Raji (cell line): ENCODE measurements around the gene MOCS1.

Experiments used
- POLR2A ChIP-seq: IDR thresholded peaks from 2 replicates; pipeline ENCODE4 v1.6.1; 2011; ENCODE audit warnings: low read depth, low read length, control low read depth; ENCODE audit not compliant: insufficient read depth

MOCS1 gene

DNA sequence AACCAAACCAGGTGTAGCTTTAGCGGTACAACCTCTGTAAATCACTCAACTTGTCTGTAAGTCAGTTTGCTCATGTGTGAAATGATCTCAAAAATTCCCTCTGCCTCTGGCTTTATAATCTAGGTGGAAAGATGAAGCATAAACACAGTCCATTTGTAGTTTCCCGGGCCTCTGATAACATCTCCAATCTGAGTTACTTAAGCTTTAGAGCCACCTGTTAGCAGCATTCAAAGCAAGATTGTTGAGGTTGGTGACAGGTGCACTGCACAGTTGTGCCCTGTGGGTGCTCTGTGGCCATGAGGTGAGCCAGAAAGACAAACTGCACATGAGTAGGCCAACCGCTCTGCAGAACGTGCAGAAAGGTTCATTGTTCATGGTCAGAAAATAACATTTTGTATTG lies 53.7 kb downstream of the MOCS1 start:
- no peak for TF ChIP-seq POLR2A

- no peak for TF ChIP-seq POLR2A
Observed at GRCh38 chr6:39879535-39879934, 54.7 kb downstream of the MOCS1 start.

DNA sequence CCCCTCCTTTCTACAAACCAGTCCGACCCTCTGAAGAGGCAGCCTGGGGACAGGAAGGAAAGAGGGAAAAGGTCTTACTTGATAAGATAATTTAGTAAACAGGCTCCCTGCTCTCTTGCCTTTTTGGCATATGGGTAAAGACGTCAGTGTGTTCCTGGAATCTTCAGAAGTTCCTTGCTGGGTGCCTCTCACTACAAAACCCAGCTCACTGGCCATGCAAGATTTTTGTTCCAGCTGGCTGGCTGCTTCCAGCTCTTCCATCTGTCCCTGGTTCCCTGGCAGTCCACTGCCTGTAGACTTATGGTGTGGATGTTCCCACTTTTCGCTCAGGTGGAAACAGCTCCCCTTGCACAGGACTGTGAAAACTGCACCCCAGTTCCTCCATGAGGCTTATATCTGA lies 57.4 kb downstream of the MOCS1 start:
- no peak for TF ChIP-seq POLR2A

DNA sequence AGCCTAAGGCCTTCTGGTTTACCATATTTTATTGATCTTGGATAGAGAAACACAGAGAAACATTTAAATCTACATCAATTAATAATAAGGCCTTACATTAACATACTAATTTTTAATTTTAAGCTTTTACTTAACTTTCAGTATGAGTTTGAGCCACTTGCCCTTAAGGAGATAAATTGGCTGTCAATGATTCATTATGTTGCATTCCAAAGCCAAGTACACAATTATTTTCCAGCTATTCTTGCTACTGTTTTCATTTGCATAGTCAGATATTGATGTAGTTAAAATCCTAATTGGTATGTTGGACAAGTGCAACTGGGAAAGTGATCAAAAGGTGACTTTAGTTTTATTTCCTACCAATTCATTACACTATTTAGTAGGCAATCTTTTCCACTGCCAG lies 58.2 kb downstream of the MOCS1 start:
- TF ChIP-seq POLR2A = no peak

DNA sequence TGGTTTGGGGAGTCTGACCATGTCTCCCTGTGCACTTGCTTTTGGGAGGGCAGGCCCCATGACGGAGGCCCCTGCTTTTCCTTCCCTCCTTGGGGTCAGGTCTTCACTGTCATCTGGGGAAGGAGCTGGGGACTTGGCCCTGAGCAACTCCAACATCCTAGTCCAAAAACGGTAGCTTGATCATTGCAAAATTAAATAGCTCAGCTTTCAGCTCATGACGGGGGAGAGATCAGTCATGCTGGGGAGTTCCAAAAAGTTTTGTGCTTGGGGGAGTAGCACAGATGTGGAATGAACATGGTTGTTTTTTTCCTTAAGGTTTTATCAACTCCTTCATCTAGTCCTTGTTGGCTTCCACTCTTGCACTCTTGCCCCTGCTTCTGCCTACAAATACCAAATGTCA lies 60.8 kb downstream of the MOCS1 start:
- TF ChIP-seq POLR2A = no peak

- TF ChIP-seq POLR2A = no peak
Observed at GRCh38 chr6:39870950-39871349, 63.3 kb downstream of the MOCS1 start.

DNA sequence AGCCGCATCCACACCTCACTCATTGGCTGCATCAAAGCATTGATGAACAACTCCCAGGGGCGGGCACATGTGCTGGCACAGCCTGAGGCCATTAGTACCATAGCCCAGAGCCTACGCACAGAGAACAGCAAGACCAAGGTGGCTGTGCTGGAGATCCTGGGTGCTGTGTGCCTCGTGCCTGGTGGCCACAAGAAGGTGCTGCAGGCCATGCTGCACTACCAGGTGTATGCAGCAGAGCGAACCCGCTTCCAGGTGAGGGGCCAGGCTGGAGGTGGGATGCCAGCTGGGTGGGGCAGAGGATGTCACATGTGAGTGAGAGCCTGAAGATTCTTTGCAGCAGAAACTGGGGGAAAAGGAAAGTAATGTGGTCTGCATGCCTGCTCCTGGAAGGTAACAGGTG lies 66.7 kb downstream of the MOCS1 start:
- TF ChIP-seq POLR2A = no peak

GRCh38 chr6:39865011-39865888 lies 69.0 kb downstream of the MOCS1 start:
- no peak for TF ChIP-seq POLR2A

- TF ChIP-seq POLR2A = no peak
Observed at GRCh38 chr6:39861663-39862062, 72.6 kb downstream of the MOCS1 start.

DNA sequence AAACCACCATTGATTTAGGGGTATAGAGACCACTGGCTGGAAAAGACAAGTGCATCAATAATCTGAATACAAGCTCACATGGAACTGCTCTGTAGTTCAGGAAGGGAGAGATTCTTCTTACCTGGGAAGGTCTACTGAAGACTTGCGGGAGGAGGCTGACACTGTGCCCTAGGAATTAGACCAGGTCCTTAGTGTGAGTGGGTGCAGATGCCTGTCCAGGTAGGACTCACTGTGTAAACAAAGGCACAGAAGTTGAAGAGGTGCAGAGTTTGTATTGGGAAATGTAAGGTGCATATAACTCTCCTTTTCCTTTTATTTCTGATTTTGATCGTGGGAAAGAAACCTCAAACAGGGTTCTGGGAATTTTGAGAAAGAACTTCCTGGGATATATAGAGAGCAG lies 75.2 kb downstream of the MOCS1 start:
- TF ChIP-seq POLR2A = no peak

DNA sequence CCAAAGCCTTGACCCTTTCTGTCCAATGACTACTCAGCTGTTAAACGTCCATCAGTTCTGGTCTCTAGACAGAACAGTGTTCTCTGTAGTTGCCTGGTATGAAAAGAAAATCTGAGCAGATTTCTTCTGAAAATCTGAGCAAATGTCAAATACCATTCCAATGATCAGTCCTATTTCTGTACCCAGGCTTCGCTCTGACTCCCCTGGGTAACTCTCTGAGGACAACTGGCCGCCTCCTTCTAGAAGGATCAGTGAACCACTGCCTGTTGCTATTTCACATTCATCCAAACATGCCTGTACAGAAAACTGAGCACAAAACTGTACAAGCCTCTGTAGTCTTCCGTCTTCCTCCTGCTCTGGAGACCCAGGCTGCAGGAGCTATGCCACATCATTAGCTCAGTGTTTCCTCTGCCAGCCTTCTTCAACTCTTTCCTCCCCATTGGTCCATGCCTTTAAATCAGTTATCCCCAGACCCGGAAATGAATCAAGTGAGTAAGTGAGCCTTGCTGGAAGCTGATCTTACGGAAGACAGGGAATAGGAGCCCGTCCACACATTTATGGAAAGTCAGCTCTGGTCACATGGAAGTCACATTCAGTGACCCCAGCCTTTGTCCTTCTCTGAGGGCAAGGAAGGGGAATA lies 78.8 kb downstream of the MOCS1 start:
- no peak for TF ChIP-seq POLR2A
